Astrocyte of the cerebellum (primary cell): ENCODE measurements around the gene SORL1.

Experiments used
- DNase-seq: peaks from one replicate; pipeline ENCODE4 v3.0.0-alpha.2; 2011; ENCODE audit warnings: low read depth
- H3K4me3 ChIP-seq: 2 replicates; pipeline ENCODE4 v1.5.1; 2011; ENCODE audit warnings: mild to moderate bottlenecking, low read depth, low read length, moderate library complexity
- CTCF ChIP-seq: IDR thresholded peaks from 2 replicates; pipeline ENCODE4 v1.5.1; 2012; ENCODE audit warnings: low read length, low read depth, moderate library complexity, mild to moderate bottlenecking; ENCODE audit errors: missing control alignments
- in situ Hi-C: cut with HindIII; loops from 2 replicates; pipeline ENCODE4 v1.10.0; 2017; ENCODE audit warnings: low sequenced_read_pairs

The SORL1 gene

GRCh38 chr11:121554552-121554951 lies 102.4 kb downstream of the SORL1 start:
- TF ChIP-seq CTCF = no peak
- DNase-seq = no peak
- no peak overlapping the region for H3K4me3 ChIP-seq
- in situ Hi-C loops = no loop called here

GRCh38 chr11:121555121-121555520 lies 103.0 kb downstream of the SORL1 start:
- TF ChIP-seq CTCF = no peak
- no peak for DNase-seq
- no peak overlapping the region for H3K4me3 ChIP-seq
- in situ Hi-C loops = no loop called here

DNA sequence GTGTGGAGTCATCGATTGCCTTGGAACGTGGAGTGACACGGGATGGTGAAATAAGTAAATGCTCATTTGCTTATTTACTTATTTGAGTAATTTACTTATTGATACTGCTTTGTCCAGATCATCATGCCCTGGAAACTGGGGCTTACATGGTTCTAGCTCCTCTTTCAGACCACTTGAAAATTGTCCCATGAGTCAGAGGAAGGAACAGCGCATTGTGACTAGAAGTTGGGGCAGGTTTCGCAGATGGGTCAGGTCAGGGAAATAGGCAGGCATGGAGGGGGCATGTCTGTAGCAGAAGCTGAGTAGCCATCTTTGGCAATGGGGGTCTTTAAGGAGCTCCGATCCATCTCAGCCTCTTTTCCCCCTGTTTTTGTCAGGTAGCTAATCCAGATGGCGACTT lies 104.8 kb downstream of the SORL1 start:
- DNase-seq = no peak
- in situ Hi-C loops = no loop called here
- no peak for TF ChIP-seq CTCF
- H3K4me3 ChIP-seq = no peak overlapping the region

- no peak for TF ChIP-seq CTCF
- no peak overlapping the region for H3K4me3 ChIP-seq
- peak; percentile 74 for DNase-seq
- in situ Hi-C loops = no loop called here
Measured at GRCh38 chr11:121557348-121557747, 105.2 kb downstream of the SORL1 start.

GRCh38 chr11:121559606-121560200 lies 107.6 kb downstream of the SORL1 start:
- no peak for TF ChIP-seq CTCF
- H3K4me3 ChIP-seq = no peak overlapping the region
- in situ Hi-C loops = no loop called here
- no peak for DNase-seq

- DNase-seq = no peak
- no peak for TF ChIP-seq CTCF
- H3K4me3 ChIP-seq = no peak overlapping the region
- in situ Hi-C loops = no loop called here
Measured at GRCh38 chr11:121560236-121560635, 108.1 kb downstream of the SORL1 start.

- no peak for TF ChIP-seq CTCF
- DNase-seq = no peak
- in situ Hi-C loops = no loop called here
- H3K4me3 ChIP-seq = no peak overlapping the region
Measured at GRCh38 chr11:121561240-121561639, 109.1 kb downstream of the SORL1 start.
